B cell (primary cell): ENCODE data around the gene PTGDR2. TPM values are rescaled to one million over a fixed set of nuclear protein-coding genes. Genes with fewer than 3 reads are reported as not detected.

ENCODE experiments used
- ATAC-seq: fragments of 200-7000 bp; cut with Tn5 transposase; one replicate; pipeline ENCODE4 v1.10.0; 2021; ENCODE audit warnings: low read depth, mild to moderate bottlenecking, moderate number of reproducible peaks, moderate library complexity
- CTCF ChIA-PET: fragments of 350-600 bp; sonication (Branson Sonifier 250); formaldehyde crosslinking; loops from one replicate; lab custom pipeline; 2021; ENCODE audit warnings: antibody characterized with exemption, inconsistent platforms; lab: Charles Lee
- POLR2A ChIA-PET: fragments of 350-600 bp; sonication (Branson Sonifier 250); formaldehyde crosslinking; loops from one replicate; lab custom pipeline; 2021; ENCODE audit warnings: antibody characterized with exemption; lab: Charles Lee
- DNase-seq: peaks from one replicate; pipeline ENCODE4 v3.0.0; 2013
- H2AFZ ChIP-seq: 2 replicates; pipeline ENCODE4 v1.6.1; 2012; ENCODE audit warnings: mild to moderate bottlenecking, low read depth, low read length; ENCODE audit not compliant: insufficient read depth, poor library complexity, severe bottlenecking
- H3K27ac ChIP-seq, 2 donors: 1 replicate in 1 of 2; 2 replicates in 1 of 2; pipeline ENCODE4 v1.5.1; 2012 to 2013; ENCODE audit warnings: low read length in 2 of 2, mild to moderate bottlenecking in 2 of 2, moderate library complexity in 1 of 2
- H3K27me3 ChIP-seq, 4 experiments: fragments of 200-600 bp in 1 of 4; sonication (generic) in 1 of 4; replicated peaks in 1 of 4; 1 replicate in 2 of 4; 2 replicates in 2 of 4; pipeline versions ENCODE4 v1.6.1 to v1.7.0; 2013 to 2016; ENCODE audit warnings: low read length in 3 of 4, mild to moderate bottlenecking in 2 of 4, mixed read lengths in 1 of 4, moderate library complexity in 1 of 4; ENCODE audit not compliant: insufficient read depth in 4 of 4, control insufficient read depth in 3 of 4; ENCODE audit errors: control extremely low read depth in 1 of 4
- H3K36me3 ChIP-seq, 2 experiments: replicated peaks in 1 of 2; 1 replicate in 1 of 2; 2 replicates in 1 of 2; pipeline versions ENCODE4 v1.6.1 to v1.7.1; 2013; ENCODE audit warnings: low read length in 1 of 2; ENCODE audit not compliant: insufficient read depth in 2 of 2, control insufficient read depth in 1 of 2; ENCODE audit errors: control extremely low read depth in 1 of 2, extremely low read depth in 1 of 2
- H3K4me1 ChIP-seq, 2 donors: fragments of 200-600 bp in 1 of 2; sonication (generic) in 1 of 2; 1 replicate in 1 of 2; 2 replicates in 1 of 2; pipeline versions ENCODE4 v1.5.1 to v1.6.1; 2013 to 2017; ENCODE audit warnings: low read length in 2 of 2; ENCODE audit not compliant: control insufficient read depth in 2 of 2, insufficient read depth in 2 of 2
- H3K4me2 ChIP-seq: replicated peaks from 2 replicates; pipeline ENCODE3; 2012; ENCODE audit warnings: mild to moderate bottlenecking, low read depth, low read length; ENCODE audit not compliant: poor library complexity, severe bottlenecking
- H3K4me3 ChIP-seq, 5 experiments: fragments of 200-600 bp in 1 of 5; sonication (generic) in 1 of 5; 1 replicate in 3 of 5; 2 replicates in 2 of 5; pipeline versions ENCODE4 v1.5.1 to v1.7.0; 2011 to 2016; ENCODE audit warnings: low read length in 4 of 5, mild to moderate bottlenecking in 4 of 5, low read depth in 2 of 5, control low read depth in 1 of 5, moderate library complexity in 1 of 5; ENCODE audit not compliant: insufficient read depth in 1 of 5; ENCODE audit errors: control extremely low read depth in 1 of 5, extremely low read depth in 1 of 5
- H3K79me2 ChIP-seq: fragments of 200-600 bp; sonication (generic); one replicate; pipeline ENCODE4 v1.6.0; 2016; ENCODE audit warnings: low read length; ENCODE audit not compliant: control insufficient read depth, insufficient read depth
- H3K9ac ChIP-seq: fragments of 200-600 bp; sonication (generic); 2 replicates; pipeline ENCODE4 v1.6.1; 2017; ENCODE audit warnings: mild to moderate bottlenecking, low read length, moderate library complexity
- H3K9me3 ChIP-seq, 3 donors: one replicate each; pipeline versions ENCODE4 v1.6.1 to v1.7.1; 2013; ENCODE audit warnings: low read length in 2 of 3; ENCODE audit not compliant: control insufficient read depth in 2 of 3, insufficient read depth in 1 of 3; ENCODE audit errors: control extremely low read depth in 1 of 3
- H4K20me1 ChIP-seq: 2 replicates; pipeline ENCODE4 v1.6.0; 2012; ENCODE audit warnings: mild to moderate bottlenecking, low read length; ENCODE audit not compliant: insufficient read depth, control insufficient read depth, poor library complexity, severe bottlenecking
- H3K27ac Mint-ChIP-seq: one replicate; pipeline ENCODE4 v1.8.0; 2021; ENCODE audit warnings: mixed read lengths
- H3K27me3 Mint-ChIP-seq: one replicate; pipeline ENCODE4 v1.8.0; 2021; ENCODE audit warnings: mixed read lengths
- H3K4me1 Mint-ChIP-seq: one replicate; pipeline ENCODE4 v1.8.0; 2021; ENCODE audit warnings: mixed read lengths
- H3K4me3 Mint-ChIP-seq: one replicate; pipeline ENCODE4 v1.8.0; 2021; ENCODE audit warnings: mixed read lengths
- H3K9me3 Mint-ChIP-seq: one replicate; pipeline ENCODE4 v1.8.0; 2022; ENCODE audit warnings: mixed read lengths; ENCODE audit not compliant: insufficient read depth
- EZH2 ChIP-seq: IDR thresholded peaks from 2 replicates; pipeline ENCODE4 v1.6.1; 2012; ENCODE audit warnings: borderline replicate concordance, low read depth, mild to moderate bottlenecking, moderate library complexity, low read length; ENCODE audit not compliant: insufficient read depth, poor library complexity, severe bottlenecking
- WGBS: methylation state at CpG from one replicate; pipeline ENCODE4 v1.1.5; 2013; ENCODE audit warnings: missing lambda C conversion rate; ENCODE audit not compliant: insufficient coverage; 5-methylcytosine and 5-hydroxymethylcytosine counted together
- intact Hi-C: fragments of 100-400 bp; cut with micrococcal nuclease; formaldehyde crosslinking; loops from one replicate; pipeline ENCODE4 v1.10.0; 2022
- polyA plus RNA-seq: library from polyadenylated mRNA; depleted of rRNA; stranded (reverse); fragments of >200 nt; gene quantifications from 2 replicates; pipeline ENCODE4 v1.2.3, GENCODE V29; 2012
- total RNA-seq, 2 donors: library from RNA; stranded (reverse); fragments of 120-200 nt in 1 of 2; gene quantifications; 1 replicate in 1 of 2; 2 replicates in 1 of 2; pipeline versions ENCODE4 v1.2.3 to v1.2.4, GENCODE V29; 2013 to 2022
- TF ChIP-seq, protein P1 (sequence below): fragments of 200-600 bp; IDR thresholded peaks from one replicate; pipeline ENCODE4 v1.8.0; 2022; ENCODE audit warnings: antibody characterized with exemption, mild to moderate bottlenecking

Gene PTGDR2
- total and polyA plus RNA-seq, 2 donors (not counting 1 experiment from before 2014, with no cell fraction given), result 0.03 TPM; not detected in 1

DNA sequence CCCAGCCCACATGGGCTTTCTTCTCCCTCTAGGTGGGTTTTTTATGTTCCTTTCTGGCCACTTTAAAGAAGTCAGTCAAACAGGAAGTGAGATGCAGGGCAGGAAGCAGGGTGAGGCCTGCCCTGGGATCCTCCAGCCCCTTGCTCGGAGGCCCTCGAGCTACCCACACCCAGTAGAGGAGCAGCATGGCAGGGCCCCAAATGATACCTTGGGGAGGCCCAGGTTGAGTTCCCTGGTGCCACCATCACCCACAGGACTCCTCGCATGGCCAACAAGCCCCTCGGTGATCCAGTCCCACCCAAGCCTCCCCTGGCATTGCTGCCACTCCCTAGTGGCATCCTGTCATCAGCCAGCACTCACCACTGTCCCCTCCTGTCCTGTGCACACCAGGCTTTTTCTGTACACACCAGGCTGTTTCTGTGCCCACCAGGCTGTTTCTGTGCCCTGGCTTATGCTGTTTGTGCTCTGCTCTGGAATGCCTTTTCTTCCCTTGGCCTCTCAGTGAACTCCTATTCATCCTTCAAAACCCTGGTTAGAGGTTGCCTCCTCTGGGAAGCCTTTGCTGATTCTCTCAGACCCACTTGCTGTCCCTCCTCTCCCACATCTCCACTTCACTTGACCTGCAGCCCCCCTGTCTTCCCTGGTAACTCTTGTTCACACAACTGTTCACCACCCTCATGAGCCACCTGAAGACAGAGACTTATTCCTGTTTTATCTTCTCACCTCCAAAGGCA, 3.1 kb upstream of the PTGDR2 start:
- Mint-ChIP-seq H3K9me3 (no peaks in the 10 kb centered on the region), H3K4me3 (no peak overlapping the region), H3K27me3 (no peaks in the 10 kb centered on the region), H3K4me1 (peaks cover 9% of the 10 kb centered on the region), H3K27ac (no peak overlapping the region)
- TF ChIP-seq, protein P1, sequence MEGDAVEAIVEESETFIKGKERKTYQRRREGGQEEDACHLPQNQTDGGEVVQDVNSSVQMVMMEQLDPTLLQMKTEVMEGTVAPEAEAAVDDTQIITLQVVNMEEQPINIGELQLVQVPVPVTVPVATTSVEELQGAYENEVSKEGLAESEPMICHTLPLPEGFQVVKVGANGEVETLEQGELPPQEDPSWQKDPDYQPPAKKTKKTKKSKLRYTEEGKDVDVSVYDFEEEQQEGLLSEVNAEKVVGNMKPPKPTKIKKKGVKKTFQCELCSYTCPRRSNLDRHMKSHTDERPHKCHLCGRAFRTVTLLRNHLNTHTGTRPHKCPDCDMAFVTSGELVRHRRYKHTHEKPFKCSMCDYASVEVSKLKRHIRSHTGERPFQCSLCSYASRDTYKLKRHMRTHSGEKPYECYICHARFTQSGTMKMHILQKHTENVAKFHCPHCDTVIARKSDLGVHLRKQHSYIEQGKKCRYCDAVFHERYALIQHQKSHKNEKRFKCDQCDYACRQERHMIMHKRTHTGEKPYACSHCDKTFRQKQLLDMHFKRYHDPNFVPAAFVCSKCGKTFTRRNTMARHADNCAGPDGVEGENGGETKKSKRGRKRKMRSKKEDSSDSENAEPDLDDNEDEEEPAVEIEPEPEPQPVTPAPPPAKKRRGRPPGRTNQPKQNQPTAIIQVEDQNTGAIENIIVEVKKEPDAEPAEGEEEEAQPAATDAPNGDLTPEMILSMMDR, result no peak
- no peak for TF ChIP-seq EZH2
- Histone ChIP-seq H4K20me1 (no peaks in the 10 kb centered on the region), H3K4me2 (no peak overlapping the region), H3K27me3 (peaks cover 0 to 3% (median 0%) of the 10 kb centered on the region in 4 experiments), H3K36me3 (no peaks in the 10 kb centered on the region), H3K9me3 (no peaks in the 10 kb centered on the region), H3K27ac (no peak overlapping the region), H2AFZ (no peak overlapping the region), H3K79me2 (no peaks in the 10 kb centered on the region), H3K9ac (no peak overlapping the region), H3K4me3 (no peak overlapping the region), H3K4me1 (peaks cover 4 to 7% of the 10 kb centered on the region in 2 donors)
- intact Hi-C loops, result no loop called here
- ATAC-seq (no peak), DNase-seq (no peak)
- ChIA-PET CTCF (no interaction called here), POLR2A (no interaction called here)
- 20% methylated on average over 4 of the region's 4 CpGs for WGBS

DNA sequence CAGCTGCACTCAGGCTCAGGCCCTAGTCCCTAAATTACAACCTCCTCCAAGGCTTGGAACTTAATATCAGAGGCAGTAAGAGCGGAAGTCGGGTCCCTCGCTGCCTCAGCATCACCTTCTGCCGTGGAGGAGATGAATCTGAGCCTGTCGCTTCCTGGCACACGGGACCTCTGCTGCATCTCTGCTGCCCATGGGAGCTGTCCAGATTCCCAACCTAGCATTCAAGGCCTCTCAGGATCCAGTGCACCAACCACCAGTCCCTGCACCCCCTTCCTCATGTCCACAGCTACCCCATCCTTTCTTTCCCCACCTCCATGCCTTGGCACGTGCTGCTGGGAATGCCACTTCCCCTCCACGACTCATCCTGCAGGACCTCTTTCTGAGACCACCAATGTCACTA, 2.5 kb upstream of the PTGDR2 start:
- Histone ChIP-seq H3K36me3 (no peaks in the 10 kb centered on the region), H3K4me1 (peaks cover 4 to 7% of the 10 kb centered on the region in 2 donors), H4K20me1 (no peaks in the 10 kb centered on the region), H3K27me3 (peaks cover 0 to 3% (median 0%) of the 10 kb centered on the region in 4 experiments), H2AFZ (no peak overlapping the region), H3K9ac (no peak overlapping the region), H3K4me3 (no peak overlapping the region), H3K9me3 (no peaks in the 10 kb centered on the region), H3K4me2 (no peak overlapping the region), H3K79me2 (no peaks in the 10 kb centered on the region), H3K27ac (no peak overlapping the region)
- Mint-ChIP-seq H3K4me3 (no peak overlapping the region), H3K27me3 (no peaks in the 10 kb centered on the region), H3K9me3 (no peaks in the 10 kb centered on the region), H3K4me1 (peaks cover 9% of the 10 kb centered on the region), H3K27ac (no peak overlapping the region)
- ATAC-seq, result no peak
- intact Hi-C loops, result no loop called here
- TF ChIP-seq, protein P1, result no peak
- no peak for TF ChIP-seq EZH2
- CTCF ChIA-PET, result no interaction called here
- POLR2A ChIA-PET, result no interaction called here
- no peak for DNase-seq
- 91% methylated on average over 7 of the region's 8 CpGs for WGBS
